NB4 (cell line): ENCODE measurements around the gene SAMD14.

Experiments
- CTCF ChIP-seq: IDR thresholded peaks from one replicate; pipeline ENCODE4 v1.5.1; 2012; ENCODE audit warnings: low read depth, low read length
- MAX ChIP-seq: IDR thresholded peaks from 2 replicates; pipeline ENCODE4 v1.6.1; 2011; ENCODE audit warnings: low read depth, low read length
- MYC ChIP-seq: IDR thresholded peaks from 2 replicates; pipeline ENCODE4 v1.6.1; 2011; ENCODE audit warnings: low read depth, low read length
- POLR2A ChIP-seq: IDR thresholded peaks from 2 replicates; pipeline ENCODE4 v1.6.1; 2011; ENCODE audit warnings: mild to moderate bottlenecking; ENCODE audit not compliant: insufficient read length; ENCODE audit errors: extremely low read depth

- TF ChIP-seq CTCF, result no peak
- no peak for TF ChIP-seq POLR2A
- no peak for TF ChIP-seq MYC
- no peak for TF ChIP-seq MAX
Measured at GRCh38 chr17:50171371-50172071, 41.6 kb upstream of the SAMD14 start.
